IPS-20b (cell line): ENCODE results near the gene ADARB2.
"Not testable (repeated sequence)": the region's sequence is repeated elsewhere in the genome, so short reads cannot be mapped to it uniquely, and the experiment has no call there.

Source experiments
- H3K27ac ChIP-seq: one replicate; pipeline ENCODE4 v1.5.1; 2013; ENCODE audit warnings: low read length
- H3K27me3 ChIP-seq: 2 replicates; pipeline ENCODE4 v1.6.1; 2013; ENCODE audit warnings: mild to moderate bottlenecking, low read length, inconsistent platforms; ENCODE audit not compliant: insufficient read depth
- H3K36me3 ChIP-seq: 2 replicates; pipeline ENCODE4 v1.6.1; 2013; ENCODE audit warnings: low read depth, mild to moderate bottlenecking, inconsistent platforms, low read length, moderate library complexity; ENCODE audit not compliant: insufficient read depth
- H3K4me1 ChIP-seq: 2 replicates; pipeline ENCODE4 v1.6.1; 2013; ENCODE audit warnings: mild to moderate bottlenecking, control low read depth, inconsistent platforms, low read length, moderate library complexity; ENCODE audit not compliant: insufficient read depth
- H3K4me3 ChIP-seq: 2 replicates; pipeline ENCODE4 v1.5.1; 2013; ENCODE audit warnings: mild to moderate bottlenecking, low read length, inconsistent platforms
- H3K9ac ChIP-seq: 2 replicates; pipeline ENCODE4 v1.6.1; 2013; ENCODE audit warnings: low read depth, mild to moderate bottlenecking, inconsistent platforms, low read length, moderate library complexity
- H3K9me3 ChIP-seq: 2 replicates; pipeline ENCODE4 v1.6.1; 2013; ENCODE audit warnings: mild to moderate bottlenecking, low read depth, low read length, inconsistent platforms; ENCODE audit not compliant: insufficient read depth

Gene ADARB2

GRCh38 chr10:1459664-1460063 lies 277.7 kb downstream of the ADARB2 start:
- H3K27ac ChIP-seq, H3K4me1 ChIP-seq, H3K4me3 ChIP-seq, H3K36me3 ChIP-seq, H3K27me3 ChIP-seq, H3K9ac ChIP-seq, H3K9me3 ChIP-seq: not testable (repeated sequence)

GRCh38 chr10:1454951-1455350 lies 282.4 kb downstream of the ADARB2 start:
- no peaks in the 10 kb centered on the region for H3K27me3 ChIP-seq
- no peaks in the 10 kb centered on the region for H3K36me3 ChIP-seq
- H3K4me1 ChIP-seq = no peaks in the 10 kb centered on the region
- no peak overlapping the region for H3K4me3 ChIP-seq
- H3K9ac ChIP-seq = no peak overlapping the region
- H3K27ac ChIP-seq = no peak overlapping the region
- no peaks in the 10 kb centered on the region for H3K9me3 ChIP-seq

- Histone ChIP-seq H3K4me1 (no peaks in the 10 kb centered on the region), H3K9me3 (no peaks in the 10 kb centered on the region), H3K27ac (no peak overlapping the region), H3K36me3 (no peaks in the 10 kb centered on the region), H3K27me3 (no peaks in the 10 kb centered on the region), H3K4me3 (no peak overlapping the region), H3K9ac (no peak overlapping the region)
Observed at GRCh38 chr10:1454428-1454827, 282.9 kb downstream of the ADARB2 start.

- Histone ChIP-seq H3K4me1 (peaks cover 8% of the 10 kb centered on the region; the same call in 1 of the 2 replicates), H3K27ac (no peak overlapping the region), H3K9ac (no peak overlapping the region), H3K36me3 (no peaks in the 10 kb centered on the region), H3K4me3 (no peak overlapping the region), H3K9me3 (no peaks in the 10 kb centered on the region), H3K27me3 (no peaks in the 10 kb centered on the region)
Observed at GRCh38 chr10:1452777-1453176, 284.5 kb downstream of the ADARB2 start.

DNA sequence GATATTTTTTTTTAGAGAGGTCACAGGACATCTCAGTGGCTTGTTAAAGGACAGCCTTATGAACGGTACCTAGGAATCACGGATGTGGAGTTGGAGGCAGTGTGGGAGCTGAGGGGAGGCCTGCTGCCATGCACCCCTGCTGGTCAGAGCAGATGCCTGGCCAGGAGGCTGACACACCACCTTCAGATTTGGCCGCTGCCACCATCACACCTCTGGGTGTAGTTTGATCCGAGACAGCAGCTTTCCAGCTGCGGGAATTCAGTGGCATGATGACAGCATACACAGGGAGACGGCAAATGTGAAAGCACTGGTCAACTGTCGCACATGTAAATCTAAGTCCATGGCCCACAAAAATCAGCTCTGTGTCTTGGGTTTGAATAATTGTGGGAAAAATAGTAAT lies 285.4 kb downstream of the ADARB2 start:
- H3K9me3 ChIP-seq = no peaks in the 10 kb centered on the region
- no peaks in the 10 kb centered on the region for H3K36me3 ChIP-seq
- no peak overlapping the region for H3K27ac ChIP-seq
- H3K9ac ChIP-seq = no peak overlapping the region
- H3K4me3 ChIP-seq = no peak overlapping the region
- H3K27me3 ChIP-seq = no peaks in the 10 kb centered on the region
- peaks cover 8% of the 10 kb centered on the region; the same call in 1 of the 2 replicates for H3K4me1 ChIP-seq

GRCh38 chr10:1451362-1451888 lies 285.9 kb downstream of the ADARB2 start:
- H3K27ac ChIP-seq = no peak overlapping the region
- no peaks in the 10 kb centered on the region for H3K36me3 ChIP-seq
- no peaks in the 10 kb centered on the region for H3K27me3 ChIP-seq
- H3K4me1 ChIP-seq = peaks cover 8% of the 10 kb centered on the region; the same call in 1 of the 2 replicates
- no peak overlapping the region for H3K4me3 ChIP-seq
- H3K9ac ChIP-seq = no peak overlapping the region
- no peaks in the 10 kb centered on the region for H3K9me3 ChIP-seq

DNA sequence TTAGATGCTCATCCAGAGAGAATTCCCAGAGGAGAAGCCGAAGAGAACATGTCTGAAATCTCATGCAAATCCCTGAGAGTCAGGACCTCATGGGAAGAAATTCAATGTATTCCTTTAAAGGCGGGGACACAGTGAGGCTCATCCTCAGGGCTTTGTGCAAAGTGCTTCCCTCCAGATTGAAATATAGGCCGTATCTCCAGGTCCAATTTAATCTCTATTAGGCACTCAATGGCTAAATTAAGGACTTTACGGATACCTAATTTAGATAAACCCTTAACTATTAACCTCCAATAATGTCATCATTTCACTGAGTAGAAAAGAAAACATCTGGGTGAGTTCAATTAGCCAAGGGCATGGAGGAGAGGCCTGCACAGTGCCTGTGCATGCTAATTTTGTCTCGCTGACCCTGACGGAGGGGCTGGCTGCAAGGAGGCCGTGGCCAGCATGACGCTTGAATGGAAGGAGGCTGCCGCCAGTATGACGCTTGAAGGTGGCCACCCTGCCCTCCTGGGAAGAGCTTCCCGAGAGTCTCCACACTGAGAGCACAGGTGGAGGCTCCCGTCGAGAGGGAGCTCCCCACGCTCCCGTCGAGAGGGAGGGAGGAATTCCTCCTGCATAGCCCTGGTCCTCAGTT lies 287.6 kb downstream of the ADARB2 start:
- H3K27me3 ChIP-seq = no peaks in the 10 kb centered on the region
- no peaks in the 10 kb centered on the region for H3K9me3 ChIP-seq
- H3K27ac ChIP-seq = no peak overlapping the region
- H3K9ac ChIP-seq = no peak overlapping the region
- H3K4me1 ChIP-seq = peaks cover 8% of the 10 kb centered on the region; the same call in 1 of the 2 replicates
- no peak overlapping the region for H3K4me3 ChIP-seq
- H3K36me3 ChIP-seq = no peaks in the 10 kb centered on the region

GRCh38 chr10:1449021-1449420 lies 288.3 kb downstream of the ADARB2 start:
- Histone ChIP-seq H3K4me1 (peaks cover 8% of the 10 kb centered on the region; the same call in 1 of the 2 replicates), H3K9me3 (no peaks in the 10 kb centered on the region), H3K9ac (no peak overlapping the region), H3K4me3 (no peak overlapping the region), H3K27ac (no peak overlapping the region), H3K36me3 (no peaks in the 10 kb centered on the region), H3K27me3 (no peaks in the 10 kb centered on the region)

GRCh38 chr10:1448252-1448930 lies 288.9 kb downstream of the ADARB2 start:
- Histone ChIP-seq H3K27me3 (no peaks in the 10 kb centered on the region), H3K27ac (no peak overlapping the region), H3K9me3 (no peaks in the 10 kb centered on the region), H3K36me3 (no peaks in the 10 kb centered on the region), H3K4me1 (peaks cover 8% of the 10 kb centered on the region; the same call in 1 of the 2 replicates), H3K4me3 (no peak overlapping the region), H3K9ac (no peak overlapping the region)

DNA sequence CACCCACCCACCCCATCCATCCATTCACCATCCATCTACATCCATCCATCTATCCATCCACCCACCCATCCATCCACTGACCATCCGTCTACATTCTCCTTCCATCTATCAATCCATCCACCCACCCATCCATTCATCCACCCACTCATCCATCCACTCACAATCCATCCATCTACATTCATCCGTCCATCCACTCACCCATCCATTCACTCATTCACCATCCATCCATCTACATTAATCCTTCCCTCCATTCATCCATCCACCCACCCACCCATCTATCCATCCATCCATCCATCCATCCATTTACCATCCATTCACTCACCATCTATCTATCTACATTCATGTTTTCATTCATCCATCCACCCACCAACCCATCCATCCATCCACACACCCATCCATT lies 292.5 kb downstream of the ADARB2 start:
- Histone ChIP-seq H3K4me1 (peaks cover 8% of the 10 kb centered on the region; the same call in 1 of the 2 replicates), H3K4me3 (no peak overlapping the region), H3K9ac (no peak overlapping the region), H3K36me3 (no peaks in the 10 kb centered on the region), H3K9me3 (no peaks in the 10 kb centered on the region), H3K27ac (no peak overlapping the region), H3K27me3 (no peaks in the 10 kb centered on the region)

GRCh38 chr10:1440897-1441296 lies 296.4 kb downstream of the ADARB2 start:
- Histone ChIP-seq H3K36me3 (no peaks in the 10 kb centered on the region), H3K9ac (no peak overlapping the region), H3K4me3 (no peak overlapping the region), H3K9me3 (no peaks in the 10 kb centered on the region), H3K4me1 (no peaks in the 10 kb centered on the region), H3K27me3 (no peaks in the 10 kb centered on the region), H3K27ac (no peak overlapping the region)
